ENCODE results near the gene C1orf50.
"Not testable (repeated sequence)": the region's sequence is repeated elsewhere in the genome, so short reads cannot be mapped to it uniquely, and the experiment has no call there.

Gene C1orf50

DNA sequence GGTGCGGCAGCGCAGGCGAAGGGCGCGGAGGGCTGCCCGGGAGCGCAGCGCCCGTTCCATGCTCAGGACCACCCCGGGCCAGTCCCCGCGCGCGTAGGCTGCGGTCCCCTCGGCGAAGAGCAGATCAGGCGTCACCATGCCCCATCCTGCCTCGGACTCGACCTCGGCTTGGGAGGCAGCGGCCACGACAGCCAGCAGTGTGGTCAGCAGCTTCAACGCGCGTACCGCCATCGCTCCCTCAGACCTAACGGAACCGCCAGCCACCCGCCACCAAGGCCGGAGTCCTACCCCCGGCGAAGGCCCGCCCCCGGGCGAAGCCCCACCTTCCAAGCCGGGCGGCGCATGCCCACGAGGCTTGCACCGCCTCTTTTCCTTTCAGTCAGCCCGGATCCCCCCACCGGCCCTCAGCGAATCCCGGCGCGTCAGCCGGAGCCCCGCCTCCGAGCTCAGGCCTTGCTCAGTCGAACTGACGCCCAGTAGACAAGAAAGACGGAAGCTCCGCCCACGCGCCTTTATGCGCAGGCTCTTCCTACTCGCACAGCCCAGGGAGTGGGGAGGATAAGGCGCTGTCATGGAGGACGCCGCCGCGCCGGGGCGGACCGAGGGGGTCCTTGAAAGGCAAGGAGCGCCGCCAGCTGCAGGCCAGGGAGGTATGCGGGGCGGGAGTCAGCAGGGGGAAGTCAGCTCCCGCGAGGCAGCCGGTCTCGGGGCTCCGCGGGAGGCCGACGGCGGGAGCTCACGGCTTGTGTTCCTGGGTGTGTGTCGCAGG lies at the start of gene C1orf50, which contains the start of gene P3H1:
Gene C1orf50, plus strand, starts transcription at position 509 of the 769 bp plus-strand sequence. Its CDS starts 63 bp downstream, at position 572.
Gene P3H1, minus strand, starts transcription at position 288 of the 769 bp plus-strand sequence. Its CDS starts 57 bp downstream, at position 231.
- DNase-seq, result peak; percentile 99

DNA sequence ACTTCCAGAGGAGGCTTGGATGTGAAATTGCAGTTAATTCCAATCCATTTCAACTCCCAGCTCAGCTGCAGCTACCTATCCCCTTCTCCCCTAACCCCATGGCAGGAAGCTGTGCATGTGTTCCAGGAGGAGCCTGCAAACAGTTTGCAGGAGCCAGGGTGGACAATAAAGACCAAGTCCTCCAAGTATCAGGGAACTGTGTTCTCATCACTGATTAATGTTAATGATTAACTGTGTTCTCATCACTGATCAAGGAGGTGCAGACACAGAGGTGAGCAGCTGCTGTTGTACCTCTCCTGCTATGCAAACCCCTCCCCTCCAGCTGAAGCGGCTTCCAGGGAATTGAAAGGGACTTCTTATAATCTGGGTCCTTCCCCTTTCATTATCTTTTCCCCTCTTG lies 46.2 kb upstream of the C1orf50 start:
- DNase-seq, result no peak

DNA sequence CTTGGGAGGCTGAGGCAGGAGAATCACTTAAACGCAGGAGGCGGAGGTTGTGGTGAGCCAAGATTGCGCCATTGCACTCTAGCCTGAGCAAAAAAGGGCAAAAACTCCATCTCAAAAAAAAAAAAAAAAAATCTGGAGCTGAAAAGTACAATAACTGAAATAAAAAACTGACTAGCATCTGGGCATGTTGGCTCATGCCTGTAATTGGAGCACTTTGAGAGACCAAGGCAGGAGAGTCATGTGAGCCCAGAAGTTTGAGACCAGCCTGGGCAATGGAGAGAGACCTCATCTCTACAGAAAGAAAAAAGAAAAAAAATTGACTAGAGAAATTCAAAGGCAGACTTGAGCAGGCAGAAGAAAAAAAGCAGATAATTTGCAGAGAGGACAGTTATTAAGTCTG lies 45.1 kb upstream of the C1orf50 start:
- DNase-seq, result no peak

DNA sequence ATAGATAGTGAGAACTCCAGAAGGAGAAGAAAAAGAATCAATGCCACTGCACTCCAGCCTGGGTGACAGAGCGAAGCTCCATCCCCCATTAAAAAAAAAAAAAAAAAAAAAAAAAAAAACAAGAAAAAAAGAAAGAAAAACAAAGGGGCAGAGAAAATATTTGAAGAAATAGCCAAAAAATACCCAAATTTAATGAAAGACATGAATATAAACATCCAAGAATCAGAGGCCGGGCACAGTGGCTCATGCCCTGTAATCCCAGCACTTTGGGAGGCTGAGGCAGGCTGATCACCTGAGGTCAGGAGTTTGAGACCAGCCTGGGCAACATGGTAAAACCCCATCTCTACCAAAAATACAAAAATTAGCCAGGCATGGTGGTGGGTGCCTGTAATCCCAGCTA lies 44.6 kb upstream of the C1orf50 start:
- not testable (repeated sequence) for DNase-seq

DNA sequence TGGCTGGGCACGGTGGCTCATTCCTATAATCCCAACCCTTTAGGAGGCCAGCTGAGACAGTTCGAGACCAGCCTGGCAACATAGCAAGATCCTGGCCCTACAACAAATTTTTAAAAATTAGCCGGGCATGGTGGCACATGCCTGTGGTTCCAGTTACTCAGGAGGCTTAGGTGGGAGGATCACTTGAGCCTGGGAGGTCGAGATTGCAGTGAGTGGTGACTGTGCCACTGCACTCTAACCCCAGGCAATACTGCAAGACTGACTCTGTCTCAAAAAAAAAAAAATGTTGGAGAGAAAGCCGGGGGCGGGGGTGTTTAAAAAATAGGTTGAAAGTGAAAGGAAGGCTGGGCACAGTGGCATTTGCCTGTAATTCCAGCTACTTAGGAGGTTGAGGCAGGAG lies 43.5 kb upstream of the C1orf50 start:
- no peak for DNase-seq

DNA sequence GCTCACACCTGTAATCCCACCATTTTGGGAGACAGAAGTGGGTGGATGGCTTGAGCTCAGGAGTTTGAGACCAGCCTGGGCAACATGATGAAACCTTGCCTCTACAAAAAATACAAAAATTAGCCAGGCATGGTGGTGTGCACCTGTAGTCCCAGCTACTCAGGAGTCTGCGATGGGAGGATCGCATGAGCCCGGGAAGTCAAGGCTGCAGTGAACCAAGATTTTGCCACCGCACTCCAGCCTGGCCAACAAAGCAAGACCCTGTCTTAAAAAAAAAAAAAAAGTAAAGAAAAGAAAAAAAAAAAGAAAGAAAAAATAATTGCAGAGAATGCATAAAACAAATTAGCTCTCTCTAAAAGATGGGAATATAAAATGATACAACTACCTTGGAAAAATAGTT lies 41.2 kb upstream of the C1orf50 start:
- not testable (repeated sequence) for DNase-seq

DNA sequence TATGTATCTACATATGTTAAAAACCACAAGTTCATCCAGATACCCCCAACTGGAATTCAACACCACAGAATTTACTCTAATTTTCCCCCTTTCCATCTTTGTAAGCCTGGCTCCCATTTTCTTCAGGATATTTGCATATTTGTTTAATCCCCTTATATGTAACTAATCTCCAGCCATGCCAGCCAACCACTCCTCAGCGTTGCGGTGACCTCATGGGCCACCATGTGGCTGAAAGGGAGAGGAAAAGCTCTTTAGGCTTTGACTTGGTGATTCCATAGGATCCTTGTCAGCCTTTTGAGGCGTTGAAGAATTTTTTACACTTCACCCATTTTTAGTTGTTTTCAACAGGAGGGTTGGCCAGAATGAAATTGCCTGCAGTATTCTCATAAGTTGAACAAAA lies 37.0 kb upstream of the C1orf50 start:
- no peak for DNase-seq

DNA sequence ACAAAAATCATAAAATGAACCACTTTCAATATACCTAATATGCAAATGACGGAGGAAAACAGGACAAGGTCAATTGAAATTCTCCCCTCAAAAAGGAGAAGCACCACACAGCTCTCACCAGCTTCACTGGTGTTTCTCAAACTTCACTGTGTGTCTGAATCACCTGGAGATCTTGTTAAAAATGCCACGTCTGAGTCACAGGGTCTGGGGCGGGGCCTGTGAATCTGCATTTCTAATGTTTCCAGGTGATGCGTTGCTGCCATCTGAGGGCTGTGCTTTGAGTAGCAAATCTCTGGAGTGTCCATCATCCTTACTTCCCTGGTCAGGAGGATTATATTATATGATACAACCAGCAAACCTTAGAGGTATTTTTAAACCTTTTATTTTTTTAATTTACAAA lies 36.1 kb upstream of the C1orf50 start:
- DNase-seq, result no peak

DNA sequence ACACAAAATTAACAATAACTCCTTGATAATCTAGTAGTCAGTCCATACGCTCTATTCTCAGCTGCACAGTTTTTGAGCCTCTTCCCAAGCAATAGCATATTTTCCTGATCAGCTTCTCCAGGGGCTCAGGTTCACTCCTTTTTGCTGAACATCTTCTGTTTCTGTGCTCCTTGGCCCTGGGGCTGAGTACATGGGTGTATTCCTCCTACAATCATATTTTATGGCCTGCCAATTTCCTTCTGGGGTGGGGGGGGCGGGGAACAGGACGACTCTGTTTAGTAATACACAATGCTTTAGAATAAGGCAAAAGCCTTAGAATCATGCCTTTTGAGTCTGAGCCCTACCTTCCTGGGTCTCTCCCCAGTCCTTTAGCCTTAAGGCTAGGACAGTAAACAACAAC lies 35.5 kb upstream of the C1orf50 start:
- no peak for DNase-seq

DNA sequence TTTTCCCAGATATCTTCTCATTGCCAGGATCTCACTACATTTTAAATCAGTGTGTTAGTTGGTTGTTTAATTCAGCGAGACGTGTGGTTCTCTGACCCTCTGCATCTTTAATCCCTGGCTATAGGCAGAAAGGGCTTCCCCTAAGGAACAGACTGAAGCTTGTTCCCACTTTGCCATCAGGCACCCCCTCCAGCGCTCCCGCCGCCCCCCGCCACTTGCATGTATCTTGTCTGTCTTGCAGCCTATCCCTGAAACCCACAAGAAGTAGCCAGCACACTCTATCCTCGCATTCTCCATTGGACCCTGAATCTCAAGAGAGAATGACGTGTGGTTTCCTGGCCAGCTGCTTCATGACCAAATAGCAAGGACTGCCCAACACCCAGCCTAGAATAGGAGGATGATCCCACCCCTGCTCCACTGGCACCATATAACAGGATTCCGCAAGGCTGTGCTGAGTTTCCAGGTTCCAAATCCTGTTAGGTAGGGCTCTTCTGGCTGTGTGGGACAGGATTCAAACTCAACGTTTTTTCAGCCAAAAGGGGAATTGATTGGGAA lies 34.8 kb upstream of the C1orf50 start:
- DNase-seq, result no peak

DNA sequence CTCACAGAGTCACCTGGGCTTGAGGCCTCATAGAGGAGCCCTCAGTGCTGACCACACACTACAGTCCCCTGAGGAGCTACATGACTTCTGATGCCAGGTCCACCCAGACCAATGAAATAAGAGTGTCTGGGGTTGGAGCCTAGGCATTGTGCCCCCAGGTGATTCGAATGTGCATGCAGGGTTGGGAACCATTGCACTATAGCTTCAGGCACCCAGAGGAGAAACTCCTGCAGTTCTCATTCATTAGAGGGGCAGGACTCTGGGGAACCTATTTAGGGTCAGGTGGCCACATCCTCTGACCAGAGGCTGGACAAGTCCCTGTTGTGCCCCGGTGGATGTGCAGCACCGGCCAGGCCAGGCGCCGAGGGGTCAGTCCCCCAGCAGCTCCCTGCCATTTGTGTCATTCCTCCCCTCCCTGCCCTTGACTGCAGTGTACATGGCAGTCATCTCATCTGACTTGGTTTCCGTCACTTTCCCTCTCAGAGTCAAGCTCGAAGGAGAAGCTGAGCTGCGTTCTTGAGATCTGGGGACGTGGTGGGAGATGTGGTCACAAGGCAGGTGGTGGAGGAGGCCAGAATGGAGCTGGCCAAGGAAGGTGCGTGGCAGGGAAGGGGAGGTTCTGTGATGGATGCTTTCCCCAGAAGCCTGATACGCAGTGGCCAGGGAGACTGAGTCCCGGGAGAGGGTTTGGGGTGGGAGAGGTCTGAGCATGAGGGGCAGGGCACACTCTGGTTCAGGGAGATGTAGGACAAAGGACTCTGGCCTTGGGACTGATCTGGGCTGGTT lies 33.4 kb upstream of the C1orf50 start:
- no peak for DNase-seq

DNA sequence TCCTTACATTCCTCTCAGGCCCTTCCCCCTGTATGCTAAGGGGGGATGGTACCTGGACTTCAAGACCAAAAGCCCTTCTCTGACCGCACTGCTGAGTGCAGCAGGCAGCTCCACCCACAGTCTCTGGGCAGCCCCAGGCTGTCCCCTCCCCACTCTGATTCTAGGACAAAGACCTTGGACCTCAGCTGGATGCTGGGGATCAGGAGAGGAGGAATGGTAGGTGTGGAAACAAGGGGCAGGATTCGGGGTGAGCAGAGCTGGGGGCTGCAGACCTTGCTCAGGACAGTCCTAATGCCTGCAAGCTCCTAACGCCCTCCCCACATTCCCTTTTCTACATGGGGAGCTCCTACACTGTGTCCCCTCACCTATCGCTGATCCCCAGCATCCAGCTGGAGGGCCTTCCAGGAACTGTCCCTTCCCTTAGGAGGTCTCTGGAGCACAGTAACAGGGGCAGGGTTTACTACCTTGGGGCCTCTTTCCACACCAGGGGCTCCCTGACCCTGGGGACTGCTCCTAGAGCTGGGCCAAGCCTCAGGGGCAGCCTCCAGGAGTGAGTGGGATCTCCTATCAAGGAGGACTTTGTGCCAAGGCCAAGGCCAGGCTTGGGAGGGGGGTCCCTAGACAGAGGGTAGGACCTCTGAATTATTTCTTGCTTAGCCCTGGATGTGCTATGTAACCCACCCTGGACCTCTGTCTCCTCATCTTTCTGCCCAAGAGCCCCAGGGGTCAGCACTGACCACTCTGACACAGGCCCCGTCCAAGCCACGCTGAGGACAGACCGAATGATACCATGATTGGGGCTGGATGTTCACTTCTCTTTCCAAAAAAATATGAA lies 32.6 kb upstream of the C1orf50 start:
- no peak for DNase-seq

DNA sequence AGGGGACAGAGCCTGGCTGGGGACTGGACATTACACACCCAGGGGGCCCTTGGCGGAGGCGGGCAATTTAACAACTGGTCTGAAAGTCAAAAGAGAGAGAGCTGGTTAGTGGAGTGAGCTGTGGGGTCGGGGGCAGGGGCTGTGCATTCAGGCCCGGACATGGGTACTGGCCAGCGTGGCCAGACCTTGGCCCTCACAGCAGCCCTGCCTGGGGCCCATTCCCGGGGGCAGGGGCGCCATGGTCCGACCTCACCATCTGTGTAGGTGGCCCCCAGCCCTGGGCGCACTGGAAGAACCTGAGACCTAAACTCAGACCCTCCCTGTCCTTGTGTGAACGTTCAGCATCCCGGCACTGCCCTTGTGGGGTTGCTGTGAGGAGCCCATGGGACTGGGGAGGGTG lies 32.0 kb upstream of the C1orf50 start:
- no peak for DNase-seq

DNA sequence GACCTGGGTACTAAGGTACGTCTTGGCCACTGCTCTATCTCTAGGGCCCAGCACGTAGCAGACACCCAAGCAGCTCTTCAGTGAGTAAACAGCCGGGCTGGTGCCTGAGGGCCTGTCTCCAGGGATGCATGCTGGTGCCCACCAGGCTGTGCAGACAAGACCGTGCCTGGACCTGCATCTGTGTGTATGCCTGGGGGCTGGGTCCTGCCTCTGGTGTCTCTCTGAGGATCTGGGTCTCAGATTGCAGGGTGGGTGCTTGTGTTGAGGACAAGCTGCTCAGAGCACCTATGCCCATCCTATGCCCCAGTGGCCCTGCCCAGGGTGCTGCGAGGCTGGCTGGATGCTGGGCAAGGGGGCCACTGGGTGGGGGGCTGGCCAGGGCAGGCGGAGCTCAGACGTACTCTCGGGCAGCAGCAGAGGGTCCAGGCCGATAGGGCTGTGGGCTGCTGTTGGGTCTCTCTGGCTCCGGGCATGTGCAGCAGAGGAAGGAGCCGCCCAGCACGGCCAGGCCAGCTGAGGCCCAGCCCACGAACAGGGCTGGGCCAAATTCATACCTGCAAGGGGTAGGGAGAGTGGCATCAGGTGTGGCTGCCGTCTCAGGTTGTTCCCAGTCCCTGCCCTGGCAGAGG lies 31.5 kb upstream of the C1orf50 start:
- DNase-seq, result no peak

DNA sequence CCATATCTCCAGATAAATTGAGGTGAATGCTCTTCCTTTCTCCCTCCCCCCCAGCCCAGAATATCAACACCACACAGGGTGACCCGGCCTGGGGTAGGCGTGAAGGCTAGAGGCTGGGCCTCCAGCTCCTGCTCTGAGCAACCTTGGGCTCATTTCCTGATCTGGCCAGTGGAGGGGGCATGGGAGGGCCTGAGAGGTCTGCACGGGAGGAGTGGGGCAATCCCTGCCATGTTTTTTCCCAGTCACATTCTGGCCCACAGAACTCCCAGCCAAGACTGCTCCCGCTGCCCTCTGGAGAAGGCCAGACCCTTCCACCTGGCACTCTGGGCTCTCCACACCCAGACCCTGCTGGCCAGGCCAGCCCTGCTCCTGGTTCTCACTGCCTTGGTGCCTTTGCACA lies 30.9 kb upstream of the C1orf50 start:
- DNase-seq, result no peak

DNA sequence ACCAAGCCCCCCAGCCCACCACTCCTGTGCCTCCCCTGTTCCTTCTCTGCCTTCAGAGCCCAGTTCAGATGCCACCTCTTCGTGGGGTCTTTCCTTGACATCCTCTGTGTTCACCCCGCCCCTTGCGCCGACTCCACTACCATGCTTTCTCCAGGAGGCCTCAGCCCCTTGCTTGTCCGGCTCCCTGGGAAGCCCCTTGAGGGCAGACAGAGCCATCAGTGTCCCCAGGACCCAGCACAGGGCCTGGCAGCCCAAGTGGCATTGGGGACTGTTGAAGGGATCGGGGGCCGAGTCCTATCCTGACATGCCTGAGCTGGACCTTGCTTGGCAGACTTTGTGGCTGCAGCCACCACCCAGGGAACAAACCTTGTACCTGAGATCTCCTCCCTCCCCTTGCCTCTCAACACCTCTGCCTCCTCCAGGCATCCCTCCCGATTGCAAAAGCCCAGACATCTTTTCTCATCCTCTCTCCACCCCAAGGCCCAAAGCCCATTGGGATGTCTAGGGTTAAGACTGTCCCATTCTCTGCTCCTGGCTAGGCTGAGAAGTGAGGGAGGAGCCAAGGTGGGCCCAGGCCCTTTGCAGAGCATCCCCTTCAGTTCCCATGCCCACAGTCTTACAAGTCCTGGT lies 30.4 kb upstream of the C1orf50 start:
- DNase-seq, result no peak

DNA sequence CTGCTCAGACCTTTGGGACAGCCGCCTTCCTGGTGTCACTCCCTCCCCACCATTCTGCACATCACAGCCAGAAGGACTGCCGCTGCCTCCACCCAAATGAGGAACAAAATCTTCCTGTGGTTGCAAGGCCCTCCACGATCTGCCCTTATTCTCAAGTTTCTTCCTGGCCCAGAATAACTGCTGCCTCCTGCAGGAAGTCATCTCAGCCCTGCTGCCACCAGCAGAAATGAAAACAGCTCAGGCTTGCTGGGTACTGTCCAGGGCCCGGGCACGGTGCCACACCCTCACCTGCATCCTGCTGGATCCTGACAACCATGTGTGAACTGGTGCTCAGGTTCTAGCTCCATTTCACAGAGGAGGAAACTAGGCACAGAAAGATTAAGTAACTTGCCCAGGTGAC lies 29.8 kb upstream of the C1orf50 start:
- peak; percentile 90 for DNase-seq

DNA sequence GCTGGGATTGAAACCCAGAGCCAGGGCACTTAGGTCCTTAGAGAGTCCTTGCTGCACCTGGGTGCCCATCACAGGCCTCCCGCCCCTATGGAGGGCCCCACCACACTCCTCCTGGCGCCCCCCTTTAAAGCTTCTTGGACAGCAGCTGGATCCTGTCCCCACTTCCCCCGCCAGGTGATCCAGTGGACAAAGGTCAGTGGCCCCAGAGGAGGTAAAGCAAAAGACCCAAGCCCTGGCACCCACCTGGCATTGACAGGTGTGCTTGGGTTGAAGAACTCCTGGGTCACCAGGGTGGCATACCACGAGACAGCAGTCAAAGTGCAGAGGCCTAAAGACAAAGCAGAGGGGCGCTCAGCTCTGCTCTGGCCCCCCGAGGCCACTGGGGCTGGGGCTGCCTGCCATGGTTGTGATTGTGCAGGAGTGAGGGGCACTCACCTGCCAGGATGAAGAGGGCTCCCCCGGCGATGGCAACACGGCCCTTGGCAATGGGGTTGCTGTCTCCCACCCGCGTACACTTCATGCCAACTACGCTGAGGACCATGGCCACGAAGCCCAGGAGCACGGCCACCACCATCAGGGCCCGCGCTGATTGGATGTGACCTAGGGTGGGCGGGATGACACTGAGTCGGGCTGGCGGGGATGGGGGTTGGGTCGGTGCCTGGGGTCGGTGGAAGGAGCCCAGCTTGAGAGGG lies 28.9 kb upstream of the C1orf50 start:
- DNase-seq, result no peak

DNA sequence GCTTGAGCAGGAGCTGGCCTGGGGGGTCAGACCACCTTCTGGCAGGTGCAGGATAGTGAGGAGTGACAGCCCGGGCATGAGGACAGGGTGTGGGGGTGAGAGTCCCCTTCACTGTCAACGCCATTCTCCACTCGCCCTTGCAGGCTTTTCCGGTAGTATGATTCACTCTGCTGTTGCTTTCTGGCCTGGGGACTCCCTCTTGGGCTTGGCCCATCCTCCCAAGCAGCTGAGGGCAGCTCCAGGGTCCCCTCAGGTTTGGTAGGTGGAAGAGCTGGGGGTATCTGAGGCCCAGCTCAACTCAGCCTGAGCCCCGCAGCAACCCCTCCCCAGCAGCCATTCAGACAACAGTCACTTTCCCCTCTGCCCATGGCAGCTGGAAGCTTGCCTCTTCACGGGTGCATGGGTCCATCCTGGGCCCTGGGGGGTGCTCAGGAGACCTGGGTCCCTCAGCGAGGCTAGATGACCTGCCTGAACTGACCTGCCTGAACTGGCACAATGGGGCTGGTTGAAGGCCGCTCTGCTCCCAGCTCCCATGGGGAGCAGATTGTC lies 28.3 kb upstream of the C1orf50 start:
- DNase-seq, result no peak

DNA sequence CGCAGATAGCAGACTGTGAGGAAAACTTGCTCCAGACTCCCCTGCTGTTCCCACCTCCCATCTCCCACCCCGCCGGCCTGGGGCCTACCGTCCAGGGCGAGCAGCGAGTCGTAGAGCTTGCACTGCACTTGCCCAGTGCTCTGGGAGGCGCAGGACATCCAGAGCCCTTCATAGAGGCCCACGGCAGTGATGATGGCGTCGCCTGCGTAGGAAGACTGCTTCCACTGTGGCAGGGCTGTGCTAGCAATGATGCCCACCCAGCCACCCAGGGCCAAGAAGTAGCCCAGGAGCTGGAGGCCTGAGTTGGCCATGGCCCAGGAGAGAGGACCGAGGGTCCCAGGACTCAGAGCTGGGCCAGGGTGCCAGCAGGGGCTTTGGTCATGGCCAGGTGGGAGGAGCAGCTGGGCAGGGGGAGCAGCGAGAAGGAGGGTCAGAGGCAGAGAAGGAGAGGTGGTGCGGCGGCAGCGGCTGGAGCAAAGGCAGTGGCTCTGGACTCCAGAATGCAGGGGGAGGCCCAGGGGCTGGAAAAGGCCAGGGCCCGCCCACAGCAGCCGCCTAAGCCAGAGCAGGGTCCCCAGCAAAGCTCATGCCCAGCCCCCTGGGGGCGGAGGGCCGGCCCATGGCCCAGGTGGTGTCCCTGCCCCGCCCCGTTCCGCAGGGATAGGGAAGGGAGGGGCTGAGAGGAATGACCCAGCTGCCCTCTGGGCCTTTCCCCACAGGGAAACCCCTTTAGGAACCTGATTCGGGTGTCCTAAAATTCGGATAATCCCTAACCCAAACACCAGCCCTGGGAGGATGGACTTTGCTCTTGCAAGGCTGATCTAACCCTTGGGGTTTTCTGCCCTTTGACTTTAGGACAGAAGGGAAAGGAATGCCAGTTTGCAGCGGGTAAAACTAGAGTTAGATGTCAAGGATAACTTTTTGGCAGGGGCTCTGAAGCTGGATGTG lies 27.0 kb upstream of the C1orf50 start, which contains the start of gene CLDN19:
Gene CLDN19, minus strand, starts transcription at position 484 of the 948 bp plus-strand sequence. Its CDS starts 173 bp downstream, at position 311.
- DNase-seq, result no peak
